A673 (cell line): ENCODE results near the gene GOLGA3. TPM values are rescaled to one million over a fixed set of nuclear protein-coding genes. Genes with fewer than 3 reads are reported as not detected.

Experiments
- BruUV-seq: library from RNA; stranded (reverse); fragments of 400-500 nt; replicated peaks from 2 replicates; lab custom pipeline; 2021; lab: Mats Ljungman, UMichigan
- CTCF ChIA-PET: fragments of 300-600 bp; sonication (Branson Sonifier 250); formaldehyde crosslinking; loops from one replicate; lab custom pipeline; 2022; ENCODE audit warnings: antibody characterized with exemption; lab: Charles Lee
- POLR2A ChIA-PET: fragments of 300-600 bp; sonication (Branson Sonifier 250); formaldehyde crosslinking; loops from one replicate; lab custom pipeline; 2022; ENCODE audit warnings: antibody characterized with exemption; ENCODE audit not compliant: low non-redundant PET; lab: Charles Lee
- DNase-seq: peaks from one replicate; pipeline ENCODE4 v3.0.0-alpha.2; 2015; ENCODE audit warnings: low spot score
- H3K27ac ChIP-seq: fragments of 200-600 bp; sonication (generic); 2 replicates; pipeline ENCODE4 v1.5.1; 2016; ENCODE audit warnings: mixed run types, low read depth, mild to moderate bottlenecking, mixed read lengths, antibody characterized with exemption, low read length; ENCODE audit not compliant: poor library complexity, severe bottlenecking
- H3K27me3 ChIP-seq: fragments of 200-600 bp; sonication (generic); replicated peaks from 2 replicates; pipeline ENCODE4 v1.6.1; 2017; ENCODE audit warnings: mixed run types, low read depth, mild to moderate bottlenecking, mixed read lengths, antibody characterized with exemption, low read length; ENCODE audit not compliant: insufficient read depth, poor library complexity
- H3K36me3 ChIP-seq: fragments of 200-600 bp; sonication (generic); 2 replicates; pipeline ENCODE4 v1.6.1; 2016; ENCODE audit warnings: mixed run types, mild to moderate bottlenecking, mixed read lengths, antibody characterized with exemption, low read length; ENCODE audit not compliant: insufficient read depth, poor library complexity, severe bottlenecking
- H3K4me1 ChIP-seq: fragments of 200-600 bp; sonication (generic); 2 replicates; pipeline ENCODE4 v1.6.1; 2017; ENCODE audit warnings: mixed run types, mild to moderate bottlenecking, mixed read lengths, antibody characterized with exemption, low read length; ENCODE audit not compliant: insufficient read depth, poor library complexity, severe bottlenecking
- H3K4me3 ChIP-seq: fragments of 200-600 bp; sonication (generic); 2 replicates; pipeline ENCODE4 v1.5.1; 2016; ENCODE audit warnings: low read depth, mixed run types, mild to moderate bottlenecking, mixed read lengths, low read length; ENCODE audit not compliant: poor library complexity, severe bottlenecking
- H3K9me3 ChIP-seq: fragments of 200-600 bp; sonication (generic); 2 replicates; pipeline ENCODE4 v1.6.1; 2016; ENCODE audit warnings: mixed run types, low read depth, mild to moderate bottlenecking, mixed read lengths, antibody characterized with exemption, low read length; ENCODE audit not compliant: poor library complexity, severe bottlenecking
- EZH2 ChIP-seq: fragments of 200-600 bp; sonication (generic); IDR thresholded peaks from 2 replicates; pipeline ENCODE4 v1.6.1; 2017; ENCODE audit warnings: borderline replicate concordance, low read depth, mild to moderate bottlenecking, mixed read lengths, antibody characterized with exemption, low read length; ENCODE audit not compliant: poor library complexity, severe bottlenecking
- intact Hi-C: fragments of 100-400 bp; cut with micrococcal nuclease; formaldehyde crosslinking; loops from one replicate; pipeline ENCODE4 v1.10.0; 2022; ENCODE audit not compliant: unreplicated experiment
- total RNA-seq: library from RNA; stranded (reverse); gene quantifications from 2 replicates; pipeline ENCODE4 v1.2.3, GENCODE V29; 2021
- TF ChIP-seq, protein P1 (sequence below): fragments of 300-800, 200-600 bp; sonication (generic); conservative IDR thresholded peaks from 2 replicates; pipeline ENCODE4 v1.5.1; 2017; ENCODE audit warnings: low read depth, mild to moderate bottlenecking, antibody characterized with exemption, low read length, moderate library complexity, mixed read lengths

The GOLGA3 gene
- total RNA-seq, 1 experiment from 2014 or later = 58.4 TPM

- no TSS peak for BruUV-seq
- TF ChIP-seq EZH2 = no peak
- TF ChIP-seq, protein P1, sequence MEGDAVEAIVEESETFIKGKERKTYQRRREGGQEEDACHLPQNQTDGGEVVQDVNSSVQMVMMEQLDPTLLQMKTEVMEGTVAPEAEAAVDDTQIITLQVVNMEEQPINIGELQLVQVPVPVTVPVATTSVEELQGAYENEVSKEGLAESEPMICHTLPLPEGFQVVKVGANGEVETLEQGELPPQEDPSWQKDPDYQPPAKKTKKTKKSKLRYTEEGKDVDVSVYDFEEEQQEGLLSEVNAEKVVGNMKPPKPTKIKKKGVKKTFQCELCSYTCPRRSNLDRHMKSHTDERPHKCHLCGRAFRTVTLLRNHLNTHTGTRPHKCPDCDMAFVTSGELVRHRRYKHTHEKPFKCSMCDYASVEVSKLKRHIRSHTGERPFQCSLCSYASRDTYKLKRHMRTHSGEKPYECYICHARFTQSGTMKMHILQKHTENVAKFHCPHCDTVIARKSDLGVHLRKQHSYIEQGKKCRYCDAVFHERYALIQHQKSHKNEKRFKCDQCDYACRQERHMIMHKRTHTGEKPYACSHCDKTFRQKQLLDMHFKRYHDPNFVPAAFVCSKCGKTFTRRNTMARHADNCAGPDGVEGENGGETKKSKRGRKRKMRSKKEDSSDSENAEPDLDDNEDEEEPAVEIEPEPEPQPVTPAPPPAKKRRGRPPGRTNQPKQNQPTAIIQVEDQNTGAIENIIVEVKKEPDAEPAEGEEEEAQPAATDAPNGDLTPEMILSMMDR = no peak
- H3K4me3 ChIP-seq = no peak overlapping the region
- no peak overlapping the region for H3K27ac ChIP-seq
- intact Hi-C loops = no loop called here
- ChIA-PET POLR2A (no interaction called here), CTCF (no interaction called here)
- no peaks in the 10 kb centered on the region for H3K27me3 ChIP-seq
- no peaks in the 10 kb centered on the region for H3K4me1 ChIP-seq
- H3K9me3 ChIP-seq = no peaks in the 10 kb centered on the region
- DNase-seq = no peak
- peaks cover 38% of the 10 kb centered on the region for H3K36me3 ChIP-seq
Observed at GRCh38 chr12:132772606-132773005, 56.1 kb downstream of the GOLGA3 start.

DNA sequence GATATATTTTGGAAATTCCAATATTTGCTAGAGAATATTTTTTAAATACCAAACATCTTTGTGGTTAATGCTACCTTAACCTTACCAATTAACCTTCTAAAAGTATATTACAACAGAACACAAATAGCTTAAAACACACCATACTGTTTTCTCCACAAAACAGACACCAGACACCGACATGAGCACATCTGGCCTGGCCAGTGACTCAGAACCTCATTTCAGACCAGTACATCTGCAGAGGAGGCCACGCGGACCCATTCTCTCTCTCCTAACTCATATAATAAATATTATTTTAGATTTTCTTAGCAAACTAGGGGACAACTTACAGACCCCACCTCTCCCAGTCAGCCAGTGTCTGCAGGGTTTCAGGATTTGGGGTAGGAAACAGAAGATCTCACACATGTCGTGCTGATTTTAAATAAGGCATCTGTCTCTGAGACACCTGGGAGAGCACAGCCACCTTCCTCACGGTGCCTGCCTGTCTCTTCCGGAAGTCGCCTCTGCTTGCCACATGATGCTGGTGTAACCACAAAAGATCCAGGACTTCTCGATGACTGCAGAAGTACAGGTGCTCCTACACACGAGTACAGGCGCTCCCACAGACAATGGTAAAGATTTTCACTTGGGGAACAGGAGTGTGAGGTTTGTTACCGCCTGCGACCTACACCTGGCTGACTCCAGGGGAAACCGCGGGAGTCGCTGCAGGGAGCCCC, 57.4 kb downstream of the GOLGA3 start:
- POLR2A ChIA-PET = no interaction called here
- Histone ChIP-seq H3K27me3 (no peaks in the 10 kb centered on the region), H3K4me1 (peaks cover 7% of the 10 kb centered on the region), H3K4me3 (no peak overlapping the region), H3K36me3 (peaks cover 25% of the 10 kb centered on the region), H3K27ac (no peak overlapping the region), H3K9me3 (no peaks in the 10 kb centered on the region)
- intact Hi-C loops = no loop called here
- TF ChIP-seq, protein P1 = no peak
- TF ChIP-seq EZH2 = no peak
- CTCF ChIA-PET = no interaction called here
- BruUV-seq = TSS peak; percentile 41
- DNase-seq = no peak

DNA sequence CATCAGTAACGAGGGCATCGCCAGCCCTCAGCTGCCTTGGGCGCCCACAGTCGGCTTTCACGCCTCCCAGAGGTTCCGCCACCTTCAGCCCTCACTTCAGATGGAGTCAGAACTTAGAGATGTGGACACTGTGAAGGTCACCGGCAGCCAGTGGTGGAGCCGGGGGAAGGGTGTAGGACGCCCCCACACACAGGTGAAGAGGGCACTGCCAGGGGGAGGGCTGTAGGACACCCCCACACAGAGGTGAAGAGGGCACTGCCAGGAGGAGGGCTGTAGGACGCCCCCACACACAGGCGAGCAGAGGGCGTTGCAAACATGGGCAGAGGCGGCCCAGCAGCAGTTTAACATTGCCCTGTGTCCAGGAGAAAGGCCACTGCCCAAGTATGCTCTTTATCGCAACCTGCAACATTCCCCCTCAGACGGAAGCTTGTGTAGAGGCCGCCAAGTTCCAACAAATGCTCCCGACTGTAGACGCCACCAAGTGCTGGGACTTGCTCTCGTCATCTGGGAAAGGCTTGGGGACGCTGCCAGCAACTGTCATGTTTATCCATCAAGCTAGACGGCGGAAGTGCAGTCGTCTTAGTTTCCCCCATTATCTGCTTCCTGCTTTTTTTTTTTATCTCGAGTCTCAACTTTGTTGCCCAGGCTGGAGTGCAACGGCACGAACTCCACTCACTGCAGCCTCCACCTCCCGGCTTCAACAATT, 62.1 kb downstream of the GOLGA3 start:
- Histone ChIP-seq H3K27me3 (no peaks in the 10 kb centered on the region), H3K36me3 (peaks cover 7% of the 10 kb centered on the region), H3K4me1 (peaks cover 8% of the 10 kb centered on the region), H3K4me3 (no peak overlapping the region), H3K9me3 (no peaks in the 10 kb centered on the region), H3K27ac (peak overlapping the region; percentile 51)
- POLR2A ChIA-PET = no interaction called here
- intact Hi-C loops = no loop called here
- no peak for TF ChIP-seq EZH2
- TF ChIP-seq, protein P1 = 0 out of 2 replicates have a peak, but pooled peaks have one; percentile 13
- CTCF ChIA-PET = interaction anchor here (0.6 to 0.7 kb wide), 2 partner anchors 12 to 91 kb away, joined by 3 to 4 read pairs; no protein-coding TSS in a partner anchor
- BruUV-seq = no TSS peak
- DNase-seq = peak; percentile 85
